CD4-positive, alpha-beta memory T cell (primary cell): ENCODE measurements around the gene CROCC2. TPM values are rescaled to one million over a fixed set of nuclear protein-coding genes. Genes with fewer than 3 reads are reported as not detected.

Source experiments
- CTCF ChIA-PET: fragments of 350-600 bp; sonication (Branson Sonifier 250); formaldehyde crosslinking; loops from one replicate; lab custom pipeline; 2021; ENCODE audit warnings: inconsistent platforms; ENCODE audit not compliant: partially characterized antibody; lab: Charles Lee
- POLR2A ChIA-PET: fragments of 350-600 bp; sonication (Branson Sonifier 250); formaldehyde crosslinking; loops from one replicate; lab custom pipeline; 2021; ENCODE audit not compliant: partially characterized antibody; lab: Charles Lee
- DNase-seq, 5 donors: peaks; one replicate each; pipeline versions ENCODE4 v3.0.0 to v3.0.0-alpha.2; 2020 to 2022; ENCODE audit warnings: mixed read lengths in 1 of 5
- H3K27ac ChIP-seq: one replicate; pipeline ENCODE4 v1.7.0; 2013; ENCODE audit warnings: low read depth, low read length
- H3K27me3 ChIP-seq: 2 replicates; pipeline ENCODE4 v1.7.0; 2013; ENCODE audit warnings: mild to moderate bottlenecking, low read length, moderate library complexity; ENCODE audit not compliant: insufficient read depth
- H3K36me3 ChIP-seq: 2 replicates; pipeline ENCODE4 v1.7.0; 2013; ENCODE audit warnings: mild to moderate bottlenecking, low read length, moderate library complexity; ENCODE audit not compliant: insufficient read depth
- H3K4me1 ChIP-seq: 2 replicates; pipeline ENCODE4 v1.7.0; 2013; ENCODE audit warnings: mild to moderate bottlenecking, low read length, moderate library complexity; ENCODE audit not compliant: insufficient read depth
- H3K4me3 ChIP-seq, 2 donors: one replicate each; pipeline ENCODE4 v1.7.0; 2013; ENCODE audit warnings: low read length in 2 of 2, mild to moderate bottlenecking in 1 of 2
- H3K9me3 ChIP-seq, 2 donors: one replicate each; pipeline ENCODE4 v1.7.0; 2013; ENCODE audit warnings: low read length in 2 of 2, control low read depth in 1 of 2; ENCODE audit not compliant: control insufficient read depth in 1 of 2
- H3K27ac Mint-ChIP-seq, 7 donors: one replicate each; pipeline ENCODE4 v1.8.0; 2020 to 2021; ENCODE audit warnings: mixed read lengths in 7 of 7, mild to moderate bottlenecking in 6 of 7, inconsistent platforms in 3 of 7, moderate library complexity in 3 of 7
- H3K27me3 Mint-ChIP-seq, 2 donors: one replicate each; pipeline ENCODE4 v1.8.0; 2020 to 2021; ENCODE audit warnings: mixed read lengths in 2 of 2
- H3K36me3 Mint-ChIP-seq, 2 donors: one replicate each; pipeline ENCODE4 v1.8.0; 2020 to 2021; ENCODE audit warnings: mixed read lengths in 2 of 2, inconsistent platforms in 1 of 2, mild to moderate bottlenecking in 1 of 2
- H3K4me1 Mint-ChIP-seq, 4 donors: one replicate each; pipeline ENCODE4 v1.8.0; 2020 to 2021; ENCODE audit warnings: mixed read lengths in 4 of 4, mild to moderate bottlenecking in 1 of 4
- H3K4me3 Mint-ChIP-seq, 8 donors: one replicate each; pipeline ENCODE4 v1.8.0; 2020 to 2021; ENCODE audit warnings: mixed read lengths in 8 of 8, mild to moderate bottlenecking in 7 of 8, moderate library complexity in 6 of 8, inconsistent platforms in 3 of 8
- H3K9me3 Mint-ChIP-seq, 8 donors: one replicate each; pipeline ENCODE4 v1.8.0; 2020 to 2021; ENCODE audit warnings: mixed read lengths in 8 of 8, mild to moderate bottlenecking in 5 of 8, inconsistent platforms in 3 of 8, moderate library complexity in 1 of 8
- intact Hi-C: fragments of 100-400 bp; cut with micrococcal nuclease; formaldehyde crosslinking; loops from one replicate; pipeline ENCODE4 v1.15.1; 2023
- polyA plus RNA-seq, 2 donors: library from polyadenylated mRNA; unstranded; fragments of 300-500 nt; fragmentation: Illumina TruSeq; gene quantifications; one replicate each; pipeline ENCODE4 v1.2.3, GENCODE V29; 2021
- total RNA-seq, 2 experiments: library from RNA; stranded (reverse); gene quantifications; one replicate each; pipeline ENCODE4 v1.2.3, GENCODE V29; 2021

The CROCC2 gene
- total and polyA plus RNA-seq, 4 experiments from 2014 or later, result not detected

- Mint-ChIP-seq H3K27ac (peak overlapping the region in 2 of 7 donors; percentile 18 to 35), H3K9me3 (no peaks in the 10 kb centered on the region), H3K27me3 (peaks cover 0 to 4% of the 10 kb centered on the region in 2 donors), H3K36me3 (no peaks in the 10 kb centered on the region), H3K4me3 (no peak overlapping the region), H3K4me1 (peaks cover 0 to 5% (median 5%) of the 10 kb centered on the region in 4 donors)
- no peaks in the 10 kb centered on the region for H3K9me3 ChIP-seq
- H3K4me1 ChIP-seq, result no peaks in the 10 kb centered on the region
- POLR2A ChIA-PET, result interaction anchor here (1.0 kb wide), 1 partner anchor 130 kb away, joined by 4 read pairs; no protein-coding TSS in a partner anchor
- H3K27ac ChIP-seq, result no peak overlapping the region
- H3K27me3 ChIP-seq, result no peaks in the 10 kb centered on the region
- intact Hi-C loops, result loop anchor here (5.0 kb wide), 1 partner anchor 170 kb away; the partner anchor contains the start of gene PPP1R7
- no peak for DNase-seq
- CTCF ChIA-PET, result interaction anchor here (0.8 to 1.5 kb wide), 2 partner anchors 83 to 168 kb away, joined by 3 read pairs; partner anchors contain the start of gene PPP1R7
- H3K4me3 ChIP-seq, result no peak overlapping the region
- H3K36me3 ChIP-seq, result no peaks in the 10 kb centered on the region
Observed at GRCh38 chr2:240981871-240982800, 76.0 kb downstream of the CROCC2 start.

GRCh38 chr2:240982821-240983281 lies 76.7 kb downstream of the CROCC2 start:
- Histone ChIP-seq H3K4me1 (no peaks in the 10 kb centered on the region), H3K27me3 (no peaks in the 10 kb centered on the region), H3K36me3 (no peaks in the 10 kb centered on the region), H3K4me3 (no peak overlapping the region), H3K9me3 (no peaks in the 10 kb centered on the region), H3K27ac (no peak overlapping the region)
- Mint-ChIP-seq H3K27me3 (peaks cover 0 to 4% of the 10 kb centered on the region in 2 donors), H3K9me3 (no peaks in the 10 kb centered on the region), H3K4me1 (peaks cover 0 to 5% (median 5%) of the 10 kb centered on the region in 4 donors), H3K27ac (peak overlapping the region in 1 of 7 donors; percentile 18), H3K36me3 (no peaks in the 10 kb centered on the region), H3K4me3 (no peak overlapping the region)
- ChIA-PET CTCF (interaction anchor here (1.1 to 1.2 kb wide), 3 partner anchors 9 to 166 kb away, joined by 4 to 9 read pairs (median 6); partner anchors contain the start of gene PASK), POLR2A (interaction anchor here (0.9 to 1.2 kb wide), 3 partner anchors 80 to 168 kb away, joined by 3 to 5 read pairs (median 3); partner anchors contain the start of gene PPP1R7)
- no peak for DNase-seq
- intact Hi-C loops, result loop anchor here (5.0 kb wide), 1 partner anchor 169 kb away; the partner anchor contains the start of gene PPP1R7

GRCh38 chr2:240983361-240983995 lies 77.3 kb downstream of the CROCC2 start:
- Histone ChIP-seq H3K4me1 (no peaks in the 10 kb centered on the region), H3K36me3 (no peaks in the 10 kb centered on the region), H3K27ac (no peak overlapping the region), H3K27me3 (no peaks in the 10 kb centered on the region), H3K4me3 (no peak overlapping the region), H3K9me3 (no peaks in the 10 kb centered on the region)
- H3K27me3 Mint-ChIP-seq, result peaks cover 0 to 4% of the 10 kb centered on the region in 2 donors
- ChIA-PET CTCF (interaction anchor here (0.7 to 1.2 kb wide), 7 partner anchors 8 to 234 kb away, joined by 3 to 9 read pairs (median 4); partner anchors contain the start of gene PASK), POLR2A (interaction anchor here (0.9 to 1.2 kb wide), 3 partner anchors 79 to 167 kb away, joined by 3 to 5 read pairs (median 3); partner anchors contain the start of gene PPP1R7)
- intact Hi-C loops, result loop anchor here (5.0 kb wide), 1 partner anchor 169 kb away; the partner anchor contains the start of gene PPP1R7
- H3K4me1 Mint-ChIP-seq, result peaks cover 0 to 5% (median 5%) of the 10 kb centered on the region in 4 donors
- no peaks in the 10 kb centered on the region for H3K9me3 Mint-ChIP-seq
- peak in 4 of 5 donors; percentile 14 to 30 (median 24) for DNase-seq
- no peak overlapping the region for H3K4me3 Mint-ChIP-seq
- no peaks in the 10 kb centered on the region for H3K36me3 Mint-ChIP-seq
- H3K27ac Mint-ChIP-seq, result no peak overlapping the region

GRCh38 chr2:240983996-240984498 lies 77.9 kb downstream of the CROCC2 start:
- Histone ChIP-seq H3K36me3 (no peaks in the 10 kb centered on the region), H3K9me3 (no peaks in the 10 kb centered on the region), H3K27ac (no peak overlapping the region), H3K4me3 (no peak overlapping the region), H3K4me1 (no peaks in the 10 kb centered on the region), H3K27me3 (no peaks in the 10 kb centered on the region)
- DNase-seq, result no peak
- ChIA-PET POLR2A (interaction anchor here (0.9 to 1.2 kb wide), 3 partner anchors 78 to 166 kb away, joined by 3 to 5 read pairs (median 3); partner anchors contain the start of gene PPP1R7), CTCF (interaction anchor here (0.7 to 1.2 kb wide), 7 partner anchors 8 to 233 kb away, joined by 3 to 9 read pairs (median 4); partner anchors contain the start of gene PASK)
- H3K36me3 Mint-ChIP-seq, result no peaks in the 10 kb centered on the region
- no peak overlapping the region for H3K4me3 Mint-ChIP-seq
- H3K9me3 Mint-ChIP-seq, result no peaks in the 10 kb centered on the region
- H3K4me1 Mint-ChIP-seq, result peaks cover 0 to 5% (median 5%) of the 10 kb centered on the region in 4 donors
- intact Hi-C loops, result loop anchor here (5.0 kb wide), 1 partner anchor 168 kb away; the partner anchor contains the start of gene PPP1R7
- H3K27ac Mint-ChIP-seq, result no peak overlapping the region
- peaks cover 0 to 4% of the 10 kb centered on the region in 2 donors for H3K27me3 Mint-ChIP-seq

- POLR2A ChIA-PET, result no interaction called here
- Mint-ChIP-seq H3K36me3 (no peaks in the 10 kb centered on the region), H3K27me3 (peaks cover 0 to 4% of the 10 kb centered on the region in 2 donors), H3K4me1 (peaks cover 1 to 5% (median 5%) of the 10 kb centered on the region in 4 donors), H3K27ac (no peak overlapping the region), H3K9me3 (no peaks in the 10 kb centered on the region), H3K4me3 (no peak overlapping the region)
- no peaks in the 10 kb centered on the region for H3K27me3 ChIP-seq
- no peak overlapping the region for H3K27ac ChIP-seq
- no peak overlapping the region for H3K4me3 ChIP-seq
- H3K9me3 ChIP-seq, result no peaks in the 10 kb centered on the region
- CTCF ChIA-PET, result interaction anchor here (1.0 kb wide), 1 partner anchor 74 kb away, joined by 3 read pairs; no protein-coding TSS in a partner anchor
- DNase-seq, result no peak
- H3K36me3 ChIP-seq, result no peaks in the 10 kb centered on the region
- H3K4me1 ChIP-seq, result no peaks in the 10 kb centered on the region
- intact Hi-C loops, result no loop called here
Observed at GRCh38 chr2:240985881-240986786, 80.0 kb downstream of the CROCC2 start.
